ENCODE measurements around the gene IL2RA. TPM values are rescaled to one million over a fixed set of nuclear protein-coding genes. Genes with fewer than 3 reads are reported as not detected.

Gene IL2RA
- total RNA-seq, 1 experiment from 2014 or later, result not detected

DNA sequence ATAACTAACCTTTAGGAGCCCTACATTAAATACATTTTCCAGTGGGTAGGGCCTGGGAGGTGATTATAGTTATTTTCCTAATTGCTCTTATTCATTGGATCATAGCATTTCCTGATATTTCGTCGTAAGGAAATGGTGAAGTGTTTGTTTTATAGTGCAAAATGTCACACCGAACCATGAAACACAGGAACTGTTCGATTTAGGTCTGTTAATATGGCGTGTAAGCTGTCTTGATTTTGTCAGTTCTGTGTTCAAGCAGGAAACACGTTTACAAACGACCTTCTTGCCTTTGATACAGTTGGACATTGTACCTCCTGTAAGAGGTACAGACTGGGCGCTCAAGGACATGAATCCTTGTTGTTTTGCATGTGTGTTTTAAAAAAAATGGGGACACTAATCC, 41.4 kb upstream of the IL2RA start:
- Mint-ChIP-seq H3K27ac (peak overlapping the region in 2 of 3 experiments; percentile 55 to 73; a peak in 2 of 7 replicates), H3K9me3 (no peaks in the 10 kb centered on the region), H3K4me3 (no peak overlapping the region), H3K36me3 (ENCODE audit: insufficient read depth in 1 of 3, low read depth in 3 of 3) (peaks cover 22 to 62% (median 59%) of the 10 kb centered on the region in 3 experiments; a peak in 6 of 7 replicates), H3K27me3 (ENCODE audit: low read depth) (no peaks in the 10 kb centered on the region), H3K4me1 (peaks cover 61 to 64% of the 10 kb centered on the region in 2 experiments)
- Histone ChIP-seq H3K4ac (ENCODE audit: low read depth, low read length) (no peak overlapping the region), H3K79me1 (ENCODE audit: insufficient read depth, low read depth, low read length, poor library complexity, severe bottlenecking) (no peaks in the 10 kb centered on the region), H3K9ac (ENCODE audit: extremely low read depth, insufficient read length, low read length) (no peak overlapping the region), H2BK120ac (ENCODE audit: low read depth, low read length, poor library complexity, severe bottlenecking) (no peak overlapping the region), H2BK15ac (ENCODE audit: low read depth, low read length) (no peak overlapping the region), H2AK5ac (ENCODE audit: insufficient read length, low read length) (no peak overlapping the region), H3K9me3 (ENCODE audit: control insufficient read depth, low read depth, low read length) (no peaks in the 10 kb centered on the region), H3K4me2 (ENCODE audit: insufficient read depth, insufficient read length, low read length) (no peak overlapping the region), H3T11ph (ENCODE audit: low read length) (no peak overlapping the region), H3K27ac (ENCODE audit: insufficient read length, low read depth, low read length) (no peak overlapping the region), H3K4me1 (ENCODE audit: insufficient read depth, low read length) (peaks cover 11% of the 10 kb centered on the region), H3K27me3 (ENCODE audit: insufficient read depth, low read length) (no peaks in the 10 kb centered on the region), H4K91ac (ENCODE audit: insufficient read length, low read depth, low read length) (no peak overlapping the region), H4K8ac (replicated peaks; ENCODE audit: insufficient read length, low read depth, low read length) (no peak overlapping the region), H4K20me1 (ENCODE audit: control insufficient read depth, insufficient read depth, insufficient read length) (no peaks in the 10 kb centered on the region), H2AFZ (ENCODE audit: low read length) (no peak overlapping the region), H3K23ac (ENCODE audit: insufficient read length, low read depth, low read length) (no peak overlapping the region), H3K18ac (ENCODE audit: insufficient read length, low read depth, low read length) (no peak overlapping the region), H3K56ac (ENCODE audit: insufficient read length, low read depth, low read length) (no peak overlapping the region), H2BK20ac (ENCODE audit: low read depth, low read length, poor library complexity, severe bottlenecking) (no peak overlapping the region), H4K5ac (ENCODE audit: insufficient read length, low read depth, low read length) (no peak overlapping the region), H2BK5ac (ENCODE audit: insufficient read length, low read length) (no peak overlapping the region), H3K79me2 (ENCODE audit: insufficient read depth, low read length) (peaks cover 5% of the 10 kb centered on the region; the same call in 1 of the 2 replicates), H3K23me2 (ENCODE audit: insufficient read length, low read depth, low read length, poor library complexity, severe bottlenecking) (no peaks in the 10 kb centered on the region), H2BK12ac (ENCODE audit: insufficient read length, low read depth, low read length) (no peak overlapping the region), H3K14ac (ENCODE audit: insufficient read depth, low read length) (no peak overlapping the region)
- no peak for DNase-seq
- no CpG with 5 or more reads among the region's 8 CpGs for WGBS (ENCODE audit: extremely low coverage, insufficient read length, low lambda C conversion rate)
- TF ChIP-seq CTCF (conservative IDR thresholded peaks at IDR 0.05), result no peak

All from H9 (cell line).